Fibroblast of villous mesenchyme (primary cell): Measurements from ENCODE around the gene VAMP5. TPM values are rescaled to one million over a fixed set of nuclear protein-coding genes. Genes with fewer than 3 reads are reported as not detected.

Experiments
- DNase-seq: peaks from one replicate; pipeline ENCODE4 v3.0.0-alpha.2; 2010; ENCODE audit warnings: low read depth
- H3K4me3 ChIP-seq: 2 replicates; pipeline ENCODE4 v1.5.1; 2011; ENCODE audit warnings: low read depth, mild to moderate bottlenecking, low read length
- CTCF ChIP-seq: IDR thresholded peaks from 2 replicates; pipeline ENCODE4 v1.5.1; 2012; ENCODE audit warnings: low read depth, mild to moderate bottlenecking, low read length; ENCODE audit not compliant: insufficient read depth
- total RNA-seq: library from RNA; depleted of rRNA; stranded (reverse); fragments of >200 nt; gene quantifications from 2 replicates; pipeline ENCODE4 v1.2.3, GENCODE V29; 2012

The VAMP5 gene
- total RNA-seq: 18.1 and 22.9 TPM in 2 replicates

GRCh38 chr2:85584354-85584856, at the start of gene VAMP5:
Gene VAMP5, plus strand, starts transcription at chr2:85584431. Its CDS starts 60 bp downstream, at chr2:85584491.
- peak; percentile 27 for DNase-seq
- H3K4me3 ChIP-seq: peak within 1 kb of the TSS; percentile 64
- no peak for TF ChIP-seq CTCF

- DNase-seq: no peak
- no peak overlapping the region for H3K4me3 ChIP-seq
- no peak for TF ChIP-seq CTCF
These were observed 49.4 kb upstream of the VAMP5 start for GRCh38 chr2:85534881-85535280.

- TF ChIP-seq CTCF: no peak
- no peak overlapping the region for H3K4me3 ChIP-seq
- peak; percentile 77 for DNase-seq
These were observed 47.8 kb upstream of the VAMP5 start for GRCh38 chr2:85536479-85536878.

- TF ChIP-seq CTCF: no peak
- peak; percentile 64 for DNase-seq
- peak overlapping the region; percentile 80 for H3K4me3 ChIP-seq
These were observed 46.4 kb upstream of the VAMP5 start for GRCh38 chr2:85537600-85538506.

GRCh38 chr2:85538507-85539360, 45.5 kb upstream of the VAMP5 start, which contains the start of gene MAT2A:
Gene MAT2A, plus strand, starts transcription at chr2:85539168. Its CDS starts 120 bp downstream, at chr2:85539288.
- TF ChIP-seq CTCF: peak; percentile 66
- peak; percentile 93 for DNase-seq
- H3K4me3 ChIP-seq: peak within 1 kb of the TSS; percentile 80

- TF ChIP-seq CTCF: no peak
- peak; percentile 58 for DNase-seq
- H3K4me3 ChIP-seq: peak overlapping the region; percentile 80
These were observed 44.7 kb upstream of the VAMP5 start for GRCh38 chr2:85539361-85540132.
